ENCODE results near the gene PDIA3.

DNA sequence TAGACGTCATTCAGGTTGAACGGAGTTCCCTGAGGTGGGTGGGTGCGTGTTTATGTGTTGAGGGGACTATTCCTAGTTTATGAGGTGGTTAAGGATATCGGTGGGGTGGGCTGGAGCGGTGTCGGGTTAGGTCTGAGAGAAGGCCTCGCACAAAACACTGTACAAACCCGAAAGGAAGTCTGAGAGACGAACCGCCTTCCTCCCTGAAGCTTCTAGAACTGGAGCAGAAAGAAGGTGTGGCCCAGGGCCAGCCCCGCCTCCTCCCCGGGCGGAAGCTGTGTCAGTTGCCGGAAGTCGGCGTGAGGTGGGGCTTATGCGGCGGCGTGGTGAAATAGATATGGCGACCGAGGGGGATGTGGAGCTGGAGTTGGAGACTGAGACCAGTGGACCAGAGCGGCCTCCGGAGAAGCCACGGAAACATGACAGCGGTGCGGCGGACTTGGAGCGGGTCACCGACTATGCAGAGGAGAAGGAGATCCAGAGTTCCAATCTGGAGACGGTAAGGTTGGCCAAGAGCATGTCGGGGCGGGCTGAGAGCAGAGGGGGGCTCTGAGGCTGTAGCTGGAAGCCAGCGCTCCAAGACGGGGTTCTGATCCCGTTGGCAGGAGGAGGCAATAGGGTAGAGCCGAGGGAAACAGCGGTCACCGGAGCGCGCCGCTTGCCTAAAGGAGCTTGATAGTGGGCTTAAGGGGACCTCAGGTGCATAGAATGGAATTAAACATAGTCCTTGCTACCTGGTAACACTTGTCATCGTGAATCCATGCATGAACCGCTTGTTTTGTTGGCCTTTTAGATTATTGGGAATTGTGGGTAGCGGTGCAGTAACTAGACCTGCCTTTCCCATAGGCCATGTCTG is 54.3 kb downstream of the PDIA3 start, which contains the start of gene HYPK:
- TF ChIP-seq, protein P1, sequence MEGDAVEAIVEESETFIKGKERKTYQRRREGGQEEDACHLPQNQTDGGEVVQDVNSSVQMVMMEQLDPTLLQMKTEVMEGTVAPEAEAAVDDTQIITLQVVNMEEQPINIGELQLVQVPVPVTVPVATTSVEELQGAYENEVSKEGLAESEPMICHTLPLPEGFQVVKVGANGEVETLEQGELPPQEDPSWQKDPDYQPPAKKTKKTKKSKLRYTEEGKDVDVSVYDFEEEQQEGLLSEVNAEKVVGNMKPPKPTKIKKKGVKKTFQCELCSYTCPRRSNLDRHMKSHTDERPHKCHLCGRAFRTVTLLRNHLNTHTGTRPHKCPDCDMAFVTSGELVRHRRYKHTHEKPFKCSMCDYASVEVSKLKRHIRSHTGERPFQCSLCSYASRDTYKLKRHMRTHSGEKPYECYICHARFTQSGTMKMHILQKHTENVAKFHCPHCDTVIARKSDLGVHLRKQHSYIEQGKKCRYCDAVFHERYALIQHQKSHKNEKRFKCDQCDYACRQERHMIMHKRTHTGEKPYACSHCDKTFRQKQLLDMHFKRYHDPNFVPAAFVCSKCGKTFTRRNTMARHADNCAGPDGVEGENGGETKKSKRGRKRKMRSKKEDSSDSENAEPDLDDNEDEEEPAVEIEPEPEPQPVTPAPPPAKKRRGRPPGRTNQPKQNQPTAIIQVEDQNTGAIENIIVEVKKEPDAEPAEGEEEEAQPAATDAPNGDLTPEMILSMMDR (conservative IDR thresholded peaks at IDR 0.05 in 1 of 2, IDR thresholded peaks at IDR 0.05 in 1 of 2; ENCODE audit: low read depth in 1 of 2, low read length in 2 of 2) = no peak
- no peak for TF ChIP-seq EZH2 (IDR thresholded peaks at IDR 0.05; ENCODE audit: low read length, missing control alignments)

Measured in fibroblast of lung (primary cell).